Upper lobe of right lung (tissue), 1 donor: ENCODE results near the gene DGKH. TPM values are rescaled to one million over a fixed set of nuclear protein-coding genes. Genes with fewer than 3 reads are reported as not detected.

Source experiments
- ATAC-seq: fragments of 200-7000 bp; cut with Tn5 transposase; one replicate; pipeline ENCODE4 v1.9.1; 2020; ENCODE audit warnings: mild to moderate bottlenecking, moderate library complexity
- DNase-seq: peaks from one replicate; pipeline ENCODE4 v3.0.0-alpha.2; 2020
- H3K27ac ChIP-seq: fragments of 200-600 bp; one replicate; pipeline ENCODE4 v1.8.0; 2022
- H3K27me3 ChIP-seq: fragments of 200-600 bp; one replicate; pipeline ENCODE4 v1.8.0; 2022; ENCODE audit warnings: mild to moderate bottlenecking
- H3K36me3 ChIP-seq: fragments of 200-600 bp; one replicate; pipeline ENCODE4 v1.8.0; 2022
- H3K4me1 ChIP-seq: fragments of 200-600 bp; one replicate; pipeline ENCODE4 v1.8.0; 2022
- H3K4me3 ChIP-seq: fragments of 200-600 bp; one replicate; pipeline ENCODE4 v1.8.0; 2022; ENCODE audit warnings: mild to moderate bottlenecking
- H3K9me3 ChIP-seq: fragments of 200-600 bp; one replicate; pipeline ENCODE4 v1.8.0; 2022
- CTCF ChIP-seq: fragments of 200-600 bp; IDR thresholded peaks from one replicate; pipeline ENCODE4 v1.8.0; 2022; ENCODE audit warnings: antibody characterized with exemption
- intact Hi-C: fragments of 100-400 bp; cut with DNase I; formaldehyde crosslinking; loops from one replicate; pipeline ENCODE4 v1.11.0; 2022
- total RNA-seq: library from RNA; stranded (reverse); fragmentation: NEBNext Ultra II Directional; extraction: Animal tissue kit (Norgen Biotek cat#: 25700); gene quantifications from one replicate; pipeline ENCODE4 v1.2.1, GENCODE V29; 2021
- donor health status: DM: no; HTN: yes; CAD: no; lungs with severe emphysema.

The DGKH gene
- total RNA-seq, 1 donor from 2014 or later = 21.3 TPM

- Histone ChIP-seq H3K4me1 (no peaks in the 10 kb centered on the region), H3K9me3 (no peaks in the 10 kb centered on the region), H3K27ac (no peak overlapping the region), H3K27me3 (no peaks in the 10 kb centered on the region), H3K36me3 (no peaks in the 10 kb centered on the region), H3K4me3 (no peak overlapping the region)
- no peak for DNase-seq
- intact Hi-C loops = no loop called here
- no peak for TF ChIP-seq CTCF
- no peak for ATAC-seq
These were observed 212.6 kb downstream of the DGKH start for GRCh38 chr13:42260903-42261654.

GRCh38 chr13:42266473-42266872, 218.0 kb downstream of the DGKH start:
- DNase-seq (no peak), ATAC-seq (peak; percentile 38)
- H3K27me3 ChIP-seq = no peaks in the 10 kb centered on the region
- H3K4me3 ChIP-seq = no peak overlapping the region
- H3K27ac ChIP-seq = no peak overlapping the region
- H3K4me1 ChIP-seq = no peaks in the 10 kb centered on the region
- no peaks in the 10 kb centered on the region for H3K36me3 ChIP-seq
- no peak for TF ChIP-seq CTCF
- H3K9me3 ChIP-seq = no peaks in the 10 kb centered on the region
- intact Hi-C loops = no loop called here

GRCh38 chr13:42270160-42270856, 221.9 kb downstream of the DGKH start:
- DNase-seq (no peak), ATAC-seq (no peak)
- Histone ChIP-seq H3K4me1 (peaks cover 24% of the 10 kb centered on the region), H3K36me3 (no peaks in the 10 kb centered on the region), H3K4me3 (no peak overlapping the region), H3K9me3 (no peaks in the 10 kb centered on the region), H3K27me3 (no peaks in the 10 kb centered on the region), H3K27ac (no peak overlapping the region)
- TF ChIP-seq CTCF = no peak
- intact Hi-C loops = no loop called here

GRCh38 chr13:42270857-42271215, 222.4 kb downstream of the DGKH start:
- Histone ChIP-seq H3K36me3 (no peaks in the 10 kb centered on the region), H3K4me1 (peaks cover 24% of the 10 kb centered on the region), H3K27ac (peak overlapping the region; percentile 91), H3K9me3 (no peaks in the 10 kb centered on the region), H3K4me3 (peak overlapping the region; percentile 84), H3K27me3 (no peaks in the 10 kb centered on the region)
- ATAC-seq (no peak), DNase-seq (no peak)
- TF ChIP-seq CTCF = no peak
- intact Hi-C loops = no loop called here

GRCh38 chr13:42271337-42272114, 223.1 kb downstream of the DGKH start:
- Histone ChIP-seq H3K4me1 (peaks cover 24% of the 10 kb centered on the region), H3K36me3 (no peaks in the 10 kb centered on the region), H3K4me3 (peak overlapping the region; percentile 84), H3K9me3 (no peaks in the 10 kb centered on the region), H3K27me3 (no peaks in the 10 kb centered on the region), H3K27ac (peak overlapping the region; percentile 91)
- DNase-seq = peak; percentile 96
- intact Hi-C loops = no loop called here
- TF ChIP-seq CTCF = no peak
- ATAC-seq = peak; percentile 95
